Gastrocnemius medialis (tissue), 4 donors: ENCODE results near the gene MAP7D2. TPM values are rescaled to one million over a fixed set of nuclear protein-coding genes. Genes with fewer than 3 reads are reported as not detected.

ENCODE experiments used
- ATAC-seq, 2 donors: fragments of 150-250 bp; one replicate each; pipeline ENCODE4 v1.9.1; 2016
- DNase-seq, 2 donors: peaks; one replicate each; pipeline ENCODE4 v3.0.0-alpha.2; 2019
- H3K27ac ChIP-seq, 4 donors: fragments of 200-600 bp; sonication (generic); 1 replicate in 1 of 4; 2 replicates in 3 of 4; pipeline ENCODE4 v1.5.1; 2016 to 2018; ENCODE audit warnings: mild to moderate bottlenecking in 2 of 4, moderate library complexity in 1 of 4
- H3K27me3 ChIP-seq, 3 donors: fragments of 200-600 bp; sonication (generic) in 2 of 3; 1 replicate in 1 of 3; 2 replicates in 2 of 3; pipeline versions ENCODE4 v1.5.1 to v1.6.0; 2016 to 2019; ENCODE audit warnings: mild to moderate bottlenecking in 1 of 3, moderate library complexity in 1 of 3
- H3K36me3 ChIP-seq, 2 donors: fragments of 200-600 bp; sonication (generic) in 1 of 2; one replicate each; pipeline ENCODE4 v1.5.1; 2017 to 2018
- H3K4me1 ChIP-seq, 2 donors: fragments of 200-600 bp; sonication (generic) in 1 of 2; one replicate each; pipeline ENCODE4 v1.5.1; 2016 to 2017; ENCODE audit warnings: mild to moderate bottlenecking in 2 of 2
- H3K4me3 ChIP-seq, 4 donors: fragments of 200-600 bp; sonication (generic) in 3 of 4; 1 replicate in 1 of 4; 2 replicates in 3 of 4; pipeline ENCODE4 v1.5.1; 2016 to 2019; ENCODE audit warnings: mild to moderate bottlenecking in 2 of 4
- H3K9me3 ChIP-seq, 3 donors: fragments of 200-600 bp; sonication (generic) in 2 of 3; 1 replicate in 1 of 3; 2 replicates in 2 of 3; pipeline ENCODE4 v1.5.1; 2016 to 2019
- POLR2A ChIP-seq, 2 donors: fragments of 450-650 bp; IDR thresholded peaks; one replicate each; pipeline ENCODE4 v1.6.1; 2017; ENCODE audit warnings: antibody characterized with exemption in 2 of 2, mild to moderate bottlenecking in 2 of 2, moderate library complexity in 2 of 2
- in situ Hi-C, 4 donors: fragments of 200-750 bp; cut with MboI; loops; one replicate each; pipeline versions ENCODE4 v1.15.0 to v1.8.0; 2017; ENCODE audit warnings: low sequenced_read_pairs in 4 of 4
- intact Hi-C: fragments of 100-400 bp; cut with DNase I; formaldehyde crosslinking; loops from one replicate; pipeline ENCODE4 v1.15.1; 2023; ENCODE audit warnings: low total_unique reads
- total RNA-seq, 4 donors: library from RNA; depleted of rRNA; stranded (reverse); fragments of >200 nt; gene quantifications; one replicate each; pipeline versions ENCODE4 v1.1.0 to v1.2.3, GENCODE V29; 2016
- TF ChIP-seq, protein P1 (sequence below), 5 experiments: fragments of 450-650 bp in 3 of 5; fragments of 200-600 bp in 2 of 5; sonication (generic) in 2 of 5; IDR thresholded peaks in 4 of 5; conservative IDR thresholded peaks in 1 of 5; 1 replicate in 4 of 5; 2 replicates in 1 of 5; pipeline ENCODE4 v1.5.1; 2016 to 2019; ENCODE audit warnings: antibody characterized with exemption in 5 of 5, mild to moderate bottlenecking in 3 of 5, moderate library complexity in 3 of 5

MAP7D2 gene
- total RNA-seq, 4 donors from 2014 or later, result 0.13 to 0.51 (median 0.47) TPM; not detected in 1

DNA sequence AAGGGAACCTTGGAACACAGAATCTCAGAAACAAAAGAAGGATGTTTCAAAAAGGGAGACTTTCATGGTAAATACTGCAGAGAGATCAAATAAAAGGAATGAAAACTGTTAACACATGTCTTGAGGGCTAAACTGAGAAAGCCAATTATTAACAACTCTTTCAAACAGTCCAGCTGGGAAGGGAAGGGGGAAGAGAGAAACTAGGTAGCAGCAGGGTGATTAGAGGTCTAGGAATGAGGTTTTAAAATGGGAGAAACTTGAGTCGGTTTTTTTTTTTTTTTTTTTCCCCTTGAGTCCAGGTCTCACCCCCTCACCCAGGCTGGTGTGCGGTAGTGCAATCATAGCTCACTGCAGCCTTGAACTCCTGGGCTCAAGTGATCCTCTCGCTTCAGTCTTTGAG lies 130.2 kb downstream of the MAP7D2 start:
- DNase-seq, result no peak
- H3K4me1 ChIP-seq, result peaks cover 0 to 11% of the 10 kb centered on the region in 2 donors

DNA sequence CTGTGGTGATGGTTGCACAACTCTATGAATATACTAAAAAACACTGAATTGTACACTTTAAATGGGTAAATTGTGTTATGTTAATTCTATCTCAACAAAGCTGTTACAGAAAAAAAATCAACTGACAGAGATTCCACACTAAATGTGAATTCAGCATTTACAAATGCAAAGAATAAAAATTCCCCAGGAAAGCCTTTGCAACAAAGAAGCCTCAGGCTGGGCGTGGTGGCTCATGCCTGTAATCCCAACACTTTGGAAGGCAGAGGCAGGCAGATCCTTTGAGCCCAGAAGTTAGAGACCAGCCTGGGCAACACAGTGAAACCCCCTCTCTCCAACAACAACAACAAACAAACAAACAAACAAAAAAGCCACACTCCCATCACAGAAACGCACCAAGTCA lies 134.8 kb downstream of the MAP7D2 start:
- ATAC-seq (no peak), DNase-seq (no peak)
- TF ChIP-seq, protein P1, sequence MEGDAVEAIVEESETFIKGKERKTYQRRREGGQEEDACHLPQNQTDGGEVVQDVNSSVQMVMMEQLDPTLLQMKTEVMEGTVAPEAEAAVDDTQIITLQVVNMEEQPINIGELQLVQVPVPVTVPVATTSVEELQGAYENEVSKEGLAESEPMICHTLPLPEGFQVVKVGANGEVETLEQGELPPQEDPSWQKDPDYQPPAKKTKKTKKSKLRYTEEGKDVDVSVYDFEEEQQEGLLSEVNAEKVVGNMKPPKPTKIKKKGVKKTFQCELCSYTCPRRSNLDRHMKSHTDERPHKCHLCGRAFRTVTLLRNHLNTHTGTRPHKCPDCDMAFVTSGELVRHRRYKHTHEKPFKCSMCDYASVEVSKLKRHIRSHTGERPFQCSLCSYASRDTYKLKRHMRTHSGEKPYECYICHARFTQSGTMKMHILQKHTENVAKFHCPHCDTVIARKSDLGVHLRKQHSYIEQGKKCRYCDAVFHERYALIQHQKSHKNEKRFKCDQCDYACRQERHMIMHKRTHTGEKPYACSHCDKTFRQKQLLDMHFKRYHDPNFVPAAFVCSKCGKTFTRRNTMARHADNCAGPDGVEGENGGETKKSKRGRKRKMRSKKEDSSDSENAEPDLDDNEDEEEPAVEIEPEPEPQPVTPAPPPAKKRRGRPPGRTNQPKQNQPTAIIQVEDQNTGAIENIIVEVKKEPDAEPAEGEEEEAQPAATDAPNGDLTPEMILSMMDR (IDR thresholded peaks at IDR 0.05 in 4 of 5, conservative IDR thresholded peaks at IDR 0.05 in 1 of 5), result no peak
- no peak for TF ChIP-seq POLR2A (IDR thresholded peaks at IDR 0.05)
- Histone ChIP-seq H3K27me3 (no peaks in the 10 kb centered on the region), H3K27ac (no peak overlapping the region), H3K9me3 (no peaks in the 10 kb centered on the region), H3K4me3 (no peak overlapping the region), H3K4me1 (no peaks in the 10 kb centered on the region), H3K36me3 (no peaks in the 10 kb centered on the region)
- intact Hi-C loops, result no loop called here
- in situ Hi-C loops, result no loop called here

More for the DNA sequence above, 130.2 kb downstream of the MAP7D2 start:
- ATAC-seq, result no peak
- Histone ChIP-seq H3K36me3 (no peaks in the 10 kb centered on the region), H3K27ac (peak overlapping the region in 1 of 4 donors; percentile 67), H3K9me3 (no peaks in the 10 kb centered on the region), H3K4me3 (no peak overlapping the region), H3K27me3 (no peaks in the 10 kb centered on the region)
- no peak for TF ChIP-seq POLR2A (IDR thresholded peaks at IDR 0.05)
- TF ChIP-seq, protein P1 (IDR thresholded peaks at IDR 0.05 in 4 of 5, conservative IDR thresholded peaks at IDR 0.05 in 1 of 5), result no peak
- intact Hi-C loops (no loop called here), in situ Hi-C loops (no loop called here)

DNA sequence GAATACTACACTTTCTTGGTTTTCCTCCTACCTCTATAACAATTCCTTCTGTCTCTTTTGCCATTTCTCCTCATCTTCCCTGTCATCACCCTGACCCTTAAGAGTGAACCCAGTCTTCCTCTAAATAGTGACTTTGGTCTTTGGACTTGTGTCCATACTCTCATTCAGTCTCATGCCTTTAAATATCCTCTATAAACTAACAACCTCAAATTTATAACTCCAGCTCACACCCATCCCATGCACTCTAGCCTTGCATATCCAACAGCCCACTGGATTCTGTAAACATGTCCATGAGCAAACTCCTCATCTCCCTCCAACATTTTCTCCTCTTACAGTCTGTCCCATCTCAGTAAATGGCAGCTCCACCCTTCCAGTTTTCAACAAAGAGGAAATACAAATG lies 140.9 kb downstream of the MAP7D2 start:
- intact Hi-C loops (no loop called here), in situ Hi-C loops (loop anchor here in 1 of 4 donors (10.0 kb wide), 1 partner anchor 71 kb away; no protein-coding TSS in a partner anchor)
- no peak for ATAC-seq
- no peaks in the 10 kb centered on the region for H3K27me3 ChIP-seq
- no peak for TF ChIP-seq POLR2A (IDR thresholded peaks at IDR 0.05)
- no peaks in the 10 kb centered on the region for H3K36me3 ChIP-seq
- no peak for DNase-seq
- no peaks in the 10 kb centered on the region for H3K9me3 ChIP-seq
- no peak overlapping the region for H3K27ac ChIP-seq
- no peaks in the 10 kb centered on the region for H3K4me1 ChIP-seq
- no peak overlapping the region for H3K4me3 ChIP-seq

DNA sequence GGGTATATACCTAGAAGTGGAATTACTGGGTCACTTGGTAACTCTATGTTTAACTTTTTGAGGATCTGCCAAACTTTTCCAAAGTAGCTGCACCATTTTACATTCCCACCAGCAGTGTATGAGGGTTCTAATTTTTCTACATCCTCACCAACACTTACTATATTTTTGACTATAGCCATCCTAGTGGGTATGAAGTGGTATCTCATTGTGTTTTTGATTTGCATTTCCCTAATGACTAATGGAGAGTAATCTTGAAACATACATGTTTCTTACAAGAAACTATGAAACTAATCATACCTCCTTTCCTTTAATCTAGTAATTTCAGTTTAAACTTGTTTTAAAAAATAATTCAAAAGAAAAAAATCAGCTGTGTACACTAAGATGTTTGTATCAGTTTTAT lies 143.7 kb downstream of the MAP7D2 start:
- Histone ChIP-seq H3K4me3 (no peak overlapping the region), H3K27me3 (no peaks in the 10 kb centered on the region), H3K27ac (no peak overlapping the region), H3K9me3 (no peaks in the 10 kb centered on the region), H3K4me1 (no peaks in the 10 kb centered on the region), H3K36me3 (no peaks in the 10 kb centered on the region)
- intact Hi-C loops (no loop called here), in situ Hi-C loops (loop anchor here in 1 of 4 donors (10.0 kb wide), 1 partner anchor 68 kb away; no protein-coding TSS in a partner anchor)
- ATAC-seq (no peak), DNase-seq (no peak)
- no peak for TF ChIP-seq POLR2A (IDR thresholded peaks at IDR 0.05)
- TF ChIP-seq, protein P1 (IDR thresholded peaks at IDR 0.05 in 4 of 5, conservative IDR thresholded peaks at IDR 0.05 in 1 of 5), result no peak

DNA sequence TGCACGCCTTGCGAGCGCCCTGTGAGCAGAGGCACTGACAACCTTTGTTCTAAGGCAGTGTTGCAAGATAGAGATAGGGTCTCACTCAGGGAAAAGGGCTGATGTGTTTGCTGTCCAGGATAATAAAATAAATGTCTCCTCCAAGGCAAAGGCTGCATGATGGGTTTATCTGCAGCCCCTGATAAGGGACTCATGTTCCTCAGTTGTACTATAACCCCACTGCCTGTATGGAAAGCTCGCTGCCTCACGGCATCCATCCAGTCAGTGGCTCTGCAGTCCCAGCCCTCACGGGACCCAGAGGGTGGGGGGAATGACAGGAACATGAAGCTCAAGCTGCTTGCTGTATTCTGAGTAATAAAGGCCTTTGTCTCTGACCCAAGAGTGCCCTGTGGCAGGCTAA lies 148.4 kb downstream of the MAP7D2 start:
- Histone ChIP-seq H3K27me3 (no peaks in the 10 kb centered on the region), H3K4me1 (no peaks in the 10 kb centered on the region), H3K27ac (no peak overlapping the region), H3K9me3 (no peaks in the 10 kb centered on the region), H3K36me3 (peaks cover 0 to 6% of the 10 kb centered on the region in 2 donors), H3K4me3 (no peak overlapping the region)
- DNase-seq (no peak), ATAC-seq (no peak)
- intact Hi-C loops, result no loop called here
- TF ChIP-seq, protein P1 (IDR thresholded peaks at IDR 0.05 in 4 of 5, conservative IDR thresholded peaks at IDR 0.05 in 1 of 5), result no peak
- TF ChIP-seq POLR2A (IDR thresholded peaks at IDR 0.05), result no peak
- in situ Hi-C loops, result no loop called here
